ENCODE measurements around the gene THSD7A.

Gene THSD7A

GRCh38 chr7:11831736-11832495, at the start of gene THSD7A:
TSS of gene THSD7A (minus strand) at chr7:11832198. CDS start at chr7:11831946, 252 bp downstream.
- peak; percentile 49 for DNase-seq

- no peak for DNase-seq
Observed at GRCh38 chr7:11881680-11882079, 49.7 kb upstream of the THSD7A start.

GRCh38 chr7:11875635-11876034, 43.6 kb upstream of the THSD7A start:
- DNase-seq, result no peak

GRCh38 chr7:11865671-11866070, 33.7 kb upstream of the THSD7A start:
- DNase-seq, result no peak

DNA sequence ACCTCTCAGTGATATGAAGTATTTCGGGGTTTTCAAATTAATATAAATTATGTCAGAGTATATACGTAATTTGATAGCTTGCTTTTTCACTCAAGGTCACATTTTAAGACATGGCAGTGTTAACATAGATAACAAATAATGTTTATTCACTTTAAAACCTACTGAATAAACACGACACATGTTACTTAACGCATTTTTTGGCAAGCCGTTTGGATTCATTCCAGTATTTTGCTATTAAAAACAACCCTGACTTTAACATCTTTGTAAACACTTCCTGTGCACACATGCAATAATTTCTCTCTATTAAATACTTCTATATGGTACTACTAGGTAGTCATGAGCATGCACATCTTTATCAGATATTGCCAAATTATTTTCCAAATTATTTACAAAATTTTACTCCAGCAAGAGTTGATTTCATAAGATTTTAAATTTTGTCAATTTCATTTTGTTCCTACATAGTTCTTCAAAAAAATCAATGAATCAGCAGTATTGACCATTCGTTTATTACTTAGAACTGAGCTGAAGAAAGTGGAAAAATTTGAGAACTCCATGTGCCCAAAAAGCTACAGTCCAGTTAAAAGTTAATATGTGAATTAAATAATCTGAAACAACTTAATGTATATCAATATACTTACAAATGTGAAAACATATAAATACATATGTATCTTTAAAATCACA, 26.8 kb upstream of the THSD7A start:
- DNase-seq, result no peak

DNA sequence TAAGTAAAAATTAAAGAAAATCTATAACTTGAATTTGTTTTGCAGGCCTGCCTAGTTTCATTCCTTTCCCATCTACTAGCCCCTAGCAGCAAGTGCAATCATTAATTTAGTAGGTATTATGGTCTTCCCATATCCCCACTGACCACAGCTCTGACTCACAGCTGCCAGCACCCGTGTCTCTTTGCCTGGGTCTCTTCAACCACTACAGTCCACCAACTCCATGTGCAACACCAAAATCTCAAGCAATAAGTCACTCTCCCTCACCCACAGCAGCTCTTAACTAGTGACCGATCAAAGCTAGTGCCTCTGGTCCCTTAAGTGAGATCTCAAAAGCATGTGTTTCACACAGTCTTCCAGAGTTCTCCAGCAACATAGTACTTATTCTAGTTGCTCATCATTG, 26.0 kb upstream of the THSD7A start:
- DNase-seq, result no peak

- DNase-seq, result no peak
Observed at GRCh38 chr7:11848251-11848650, 16.3 kb upstream of the THSD7A start.

DNA sequence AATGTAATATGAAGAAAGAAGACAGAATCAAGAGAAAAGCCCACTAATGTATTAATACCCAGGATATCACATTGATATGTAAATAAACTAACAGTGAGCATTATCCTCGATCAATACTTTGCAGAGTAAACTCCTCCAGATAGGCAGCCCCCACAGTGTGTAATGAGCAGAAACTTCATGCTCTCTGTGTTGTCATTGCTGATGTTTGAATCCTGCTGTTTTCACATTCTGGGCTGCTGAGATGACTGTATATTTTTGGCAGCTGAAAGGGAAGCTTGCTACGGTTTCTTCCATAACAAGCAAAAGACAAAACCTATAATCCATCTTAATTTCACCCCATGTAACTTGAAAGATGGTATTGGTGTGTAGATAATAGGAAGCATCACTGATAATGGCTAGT, 15.3 kb upstream of the THSD7A start:
- DNase-seq, result no peak

DNA sequence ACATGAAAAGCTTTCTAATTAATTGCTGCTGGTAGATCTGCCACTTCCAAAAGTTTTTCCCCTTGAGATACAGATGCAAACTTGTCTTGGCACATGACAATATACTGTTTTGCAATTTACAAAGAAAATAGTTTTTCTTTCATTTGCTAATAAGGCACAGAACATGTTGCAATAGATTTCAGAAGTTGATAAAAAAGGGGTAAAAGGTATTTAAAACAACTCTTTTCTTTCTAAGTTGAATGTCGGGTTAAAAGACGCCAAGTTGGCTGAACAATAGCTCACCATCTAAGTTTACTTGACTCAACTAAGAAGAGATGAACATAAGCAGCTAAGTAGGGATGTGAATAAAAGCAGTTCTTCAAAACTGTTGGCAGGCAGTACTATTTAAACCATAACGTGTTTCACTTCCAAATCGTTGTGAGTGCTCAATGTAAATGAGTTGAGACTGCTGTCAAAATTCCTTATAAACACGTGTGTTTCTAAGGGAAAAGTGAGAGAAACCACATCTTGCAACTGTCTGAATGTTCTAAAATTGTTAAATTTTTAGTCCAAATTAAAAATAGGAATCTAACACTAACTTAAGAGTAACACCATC, 14.5 kb upstream of the THSD7A start:
- DNase-seq, result no peak

DNA sequence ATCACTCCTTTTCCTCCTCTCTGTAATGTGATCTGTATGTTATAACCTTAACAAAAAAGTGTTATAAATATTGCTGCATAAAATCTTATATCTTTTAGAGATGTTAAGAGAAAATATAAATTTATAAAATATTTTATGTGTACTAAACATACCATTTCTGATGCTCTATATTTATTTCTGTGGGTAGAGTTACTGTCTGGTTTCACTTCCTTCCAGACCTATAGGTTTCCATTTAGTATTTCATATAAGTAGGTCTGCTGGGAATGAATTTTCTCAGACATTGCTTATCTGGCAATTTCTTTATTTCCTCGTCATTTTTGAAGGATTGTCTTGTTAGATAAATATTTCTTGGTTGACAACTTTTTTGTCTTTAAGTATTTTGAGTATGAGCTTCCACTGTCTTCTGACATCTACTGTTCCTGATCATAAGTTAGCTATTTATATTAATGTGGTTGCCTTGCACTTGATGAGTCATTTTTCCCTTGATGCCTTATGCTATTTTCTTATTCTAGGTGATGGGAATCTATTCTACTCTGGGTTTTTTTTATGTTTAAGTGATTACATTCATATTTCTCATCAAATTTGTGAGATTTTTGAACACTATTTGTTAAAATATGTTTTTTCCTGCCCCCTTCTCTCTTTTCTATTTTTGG, 11.2 kb upstream of the THSD7A start:
- no peak for DNase-seq

- DNase-seq, result no peak
Observed at GRCh38 chr7:11841657-11842056, 9.7 kb upstream of the THSD7A start.

GRCh38 chr7:11835260-11835659, 3.3 kb upstream of the THSD7A start:
- no peak for DNase-seq

DNA sequence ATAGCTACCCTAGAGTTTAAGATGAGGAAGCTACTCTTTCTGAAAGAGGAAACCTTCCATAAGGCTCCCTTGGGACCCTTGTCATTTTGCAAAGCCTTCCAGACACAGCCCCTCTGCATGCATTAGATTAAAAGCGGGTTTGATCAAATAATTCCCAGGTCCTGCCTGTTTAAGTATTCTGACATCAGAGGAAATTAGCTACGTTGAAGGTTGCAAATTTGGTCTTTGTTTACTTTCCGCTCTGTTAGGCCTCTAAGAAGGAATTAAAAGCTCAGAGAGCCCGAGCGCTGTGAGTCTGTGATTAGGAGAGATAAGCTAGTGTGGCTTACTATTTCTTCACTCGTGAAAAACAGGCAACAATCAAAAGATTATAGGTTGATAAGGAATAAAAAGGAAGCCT, 1.4 kb upstream of the THSD7A start:
- DNase-seq, result no peak

DNA sequence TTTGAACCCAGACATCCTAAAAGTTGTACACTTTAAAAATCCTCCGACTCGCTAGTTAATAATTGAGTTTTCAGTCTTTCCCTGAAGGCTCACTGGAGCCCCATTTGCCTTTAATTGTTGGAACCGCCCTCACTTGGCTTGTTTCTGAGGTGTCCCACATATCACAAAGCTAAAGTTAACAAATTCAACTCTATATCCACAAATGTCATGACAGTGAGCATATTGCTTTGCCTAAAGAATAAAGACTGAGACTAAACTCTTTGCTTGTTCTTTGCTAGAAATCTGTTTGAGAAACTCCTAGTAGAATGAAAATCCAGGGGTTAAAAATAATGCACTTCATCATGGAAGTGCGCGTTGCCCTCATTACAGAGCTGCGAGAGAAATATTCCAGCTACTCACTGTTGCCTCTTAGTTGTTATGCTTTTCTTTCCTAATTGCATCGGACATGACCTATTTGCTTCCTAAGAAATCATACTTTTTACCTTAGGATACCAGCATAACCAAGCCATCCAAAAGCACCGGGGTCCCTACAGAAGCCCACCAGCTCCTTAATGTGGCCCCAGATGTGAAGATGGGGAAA, 752 bp downstream of the THSD7A start:
- DNase-seq, result no peak

- DNase-seq, result no peak
Observed at GRCh38 chr7:11830582-11831155, 1.3 kb downstream of the THSD7A start.

GRCh38 chr7:11829954-11830353, 2.0 kb downstream of the THSD7A start:
- no peak for DNase-seq

DNA sequence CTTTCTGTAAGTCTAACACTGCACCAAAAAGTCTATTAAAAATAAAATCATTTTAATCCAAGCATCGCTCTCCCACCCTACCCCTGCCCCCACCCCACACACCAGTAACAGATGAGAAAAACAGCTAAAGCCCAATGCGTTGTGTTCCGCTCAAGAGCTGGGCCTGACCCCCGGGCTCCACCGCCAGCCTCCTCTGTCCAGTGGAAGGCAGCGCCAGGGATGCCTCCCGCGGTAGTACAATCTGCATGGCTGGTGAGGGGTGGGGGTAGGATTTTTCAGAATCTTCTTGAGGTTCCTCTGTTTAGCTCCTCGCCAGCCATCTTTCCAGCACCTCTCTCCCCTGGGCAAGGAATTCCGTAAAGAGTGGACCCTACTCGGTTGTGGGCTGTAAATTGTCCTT, 12.1 kb downstream of the THSD7A start:
- no peak for DNase-seq

GRCh38 chr7:11819271-11819670, 12.7 kb downstream of the THSD7A start:
- DNase-seq, result no peak

DNA sequence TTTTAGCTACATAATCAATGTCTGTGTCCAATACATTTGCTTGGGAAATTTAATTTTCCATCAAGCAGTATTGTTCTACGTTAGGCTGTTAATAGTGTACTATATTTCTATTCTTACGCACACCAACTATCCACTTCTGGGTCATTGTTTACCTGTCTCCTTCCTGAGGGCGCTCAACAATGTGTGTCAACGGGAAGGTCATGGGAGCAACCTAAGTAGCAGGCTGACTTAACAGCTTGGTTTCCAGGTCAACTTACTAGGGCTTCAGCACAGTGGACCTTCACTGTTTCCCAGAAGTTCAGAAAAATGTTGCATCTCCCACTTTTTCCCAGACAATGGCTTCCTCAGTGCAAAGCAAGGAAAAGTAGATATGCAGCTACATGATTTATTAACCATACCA, 13.7 kb downstream of the THSD7A start:
- DNase-seq, result no peak

DNA sequence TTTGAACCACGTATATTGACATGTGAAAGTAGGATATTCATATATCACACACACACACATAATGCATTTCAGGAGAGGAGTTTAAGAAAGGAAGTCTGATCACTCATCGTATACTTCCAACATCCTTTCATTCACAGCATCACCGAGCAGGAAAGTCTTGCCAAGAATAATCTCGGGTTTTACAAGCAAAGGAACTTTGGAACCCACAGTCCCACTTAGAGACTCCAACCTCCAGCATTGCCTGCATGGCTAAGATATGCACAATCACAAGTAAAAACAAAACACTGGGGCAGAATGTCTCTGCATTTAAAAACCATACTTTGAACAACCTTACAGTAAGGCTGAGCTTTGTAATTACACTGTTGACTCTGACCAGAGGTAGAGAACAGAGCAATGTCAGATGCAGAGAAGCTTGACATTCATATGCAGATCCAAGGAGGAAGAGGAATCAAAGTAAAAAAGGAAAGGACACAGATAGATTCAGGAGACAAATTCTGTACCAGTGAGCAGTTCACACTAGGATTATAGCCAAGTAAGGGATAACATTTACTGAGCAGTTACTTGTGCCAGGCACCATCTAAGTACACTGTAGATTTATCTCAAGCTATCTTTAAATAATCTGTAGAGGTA, 14.8 kb downstream of the THSD7A start:
- no peak for DNase-seq

GRCh38 chr7:11811709-11812108, 20.3 kb downstream of the THSD7A start:
- DNase-seq, result no peak

GRCh38 chr7:11810043-11810625, 21.9 kb downstream of the THSD7A start:
- no peak for DNase-seq

All from activated CD8-positive, alpha-beta memory T cell treated with anti-CD3 and anti-CD28 coated beads, Interleukin-2, amount 50 U/mL, for 48 hours (primary cell).